ENCODE results near the gene HPCAL4. TPM values are rescaled to one million over a fixed set of nuclear protein-coding genes. Genes with fewer than 3 reads are reported as not detected.

HPCAL4 gene
- total and polyA plus RNA-seq, 9 of the 15 experiments (the other 6 are each of a cell fraction or from before 2014, with no cell fraction given), result 0.01 to 0.04 (median 0.04) TPM; not detected in 4

DNA sequence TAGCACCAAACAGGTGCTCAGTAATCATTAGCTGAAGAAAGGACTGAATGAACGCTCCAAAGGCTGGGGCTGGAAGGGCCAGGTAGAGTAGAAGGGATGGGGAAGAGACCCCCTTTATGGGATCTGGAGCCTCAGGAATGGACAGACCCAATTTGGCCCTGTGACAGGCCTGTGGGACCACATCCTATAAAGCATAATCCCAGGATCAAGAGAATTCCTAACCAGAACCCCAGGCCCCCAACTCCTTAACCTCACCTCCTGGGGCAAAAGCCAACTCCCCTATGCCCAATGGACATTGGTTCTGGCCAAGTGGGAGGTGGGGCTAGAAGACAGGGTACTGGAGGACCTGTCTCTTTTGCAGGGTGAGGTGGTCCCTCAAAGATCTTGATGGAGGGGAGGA, 9.2 kb downstream of the HPCAL4 start:
- H3K4me3 ChIP-seq, result no peak overlapping the region
- FAIRE-seq (no peak), DNase-seq (ENCODE audit: extremely low read depth in 1 of 4, low spot score in 3 of 4) (no peak), ATAC-seq (no peak)
- H3K79me2 ChIP-seq (ENCODE audit: control insufficient read depth, insufficient read depth, low read length), result no peaks in the 10 kb centered on the region
- no peak overlapping the region for H3K4me2 ChIP-seq (ENCODE audit: insufficient read depth, low read length)
- H3K27ac ChIP-seq (ENCODE audit: extremely low read depth, low read depth, low read length), result no peak overlapping the region
- H4K20me1 ChIP-seq (replicated peaks; ENCODE audit: control insufficient read depth, insufficient read depth, low read length), result no peaks in the 10 kb centered on the region
- WGBS (ENCODE audit: insufficient coverage, low coverage, missing lambda C conversion rate), result 4% methylated on average over 1 of the region's 1 CpG
- CTCF ChIA-PET (ENCODE audit: low intra/inter-chr PET ratio), result no interaction called here
- in situ Hi-C loops (cut with MboI), result no loop called here
- no TSS peak for BruUV-seq (replicated peaks)
- TF ChIP-seq, protein P1, sequence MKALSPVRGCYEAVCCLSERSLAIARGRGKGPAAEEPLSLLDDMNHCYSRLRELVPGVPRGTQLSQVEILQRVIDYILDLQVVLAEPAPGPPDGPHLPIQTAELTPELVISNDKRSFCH (CRISPR knock-in tag; IDR thresholded peaks at IDR 0.05), result no peak
- TF ChIP-seq, protein P1 (tag; IDR thresholded peaks at IDR 0.05), result no peak
- TF ChIP-seq, protein P2, sequence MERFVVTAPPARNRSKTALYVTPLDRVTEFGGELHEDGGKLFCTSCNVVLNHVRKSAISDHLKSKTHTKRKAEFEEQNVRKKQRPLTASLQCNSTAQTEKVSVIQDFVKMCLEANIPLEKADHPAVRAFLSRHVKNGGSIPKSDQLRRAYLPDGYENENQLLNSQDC (CRISPR knock-in tag; IDR thresholded peaks at IDR 0.05), result no peak
- TF ChIP-seq, protein P3, sequence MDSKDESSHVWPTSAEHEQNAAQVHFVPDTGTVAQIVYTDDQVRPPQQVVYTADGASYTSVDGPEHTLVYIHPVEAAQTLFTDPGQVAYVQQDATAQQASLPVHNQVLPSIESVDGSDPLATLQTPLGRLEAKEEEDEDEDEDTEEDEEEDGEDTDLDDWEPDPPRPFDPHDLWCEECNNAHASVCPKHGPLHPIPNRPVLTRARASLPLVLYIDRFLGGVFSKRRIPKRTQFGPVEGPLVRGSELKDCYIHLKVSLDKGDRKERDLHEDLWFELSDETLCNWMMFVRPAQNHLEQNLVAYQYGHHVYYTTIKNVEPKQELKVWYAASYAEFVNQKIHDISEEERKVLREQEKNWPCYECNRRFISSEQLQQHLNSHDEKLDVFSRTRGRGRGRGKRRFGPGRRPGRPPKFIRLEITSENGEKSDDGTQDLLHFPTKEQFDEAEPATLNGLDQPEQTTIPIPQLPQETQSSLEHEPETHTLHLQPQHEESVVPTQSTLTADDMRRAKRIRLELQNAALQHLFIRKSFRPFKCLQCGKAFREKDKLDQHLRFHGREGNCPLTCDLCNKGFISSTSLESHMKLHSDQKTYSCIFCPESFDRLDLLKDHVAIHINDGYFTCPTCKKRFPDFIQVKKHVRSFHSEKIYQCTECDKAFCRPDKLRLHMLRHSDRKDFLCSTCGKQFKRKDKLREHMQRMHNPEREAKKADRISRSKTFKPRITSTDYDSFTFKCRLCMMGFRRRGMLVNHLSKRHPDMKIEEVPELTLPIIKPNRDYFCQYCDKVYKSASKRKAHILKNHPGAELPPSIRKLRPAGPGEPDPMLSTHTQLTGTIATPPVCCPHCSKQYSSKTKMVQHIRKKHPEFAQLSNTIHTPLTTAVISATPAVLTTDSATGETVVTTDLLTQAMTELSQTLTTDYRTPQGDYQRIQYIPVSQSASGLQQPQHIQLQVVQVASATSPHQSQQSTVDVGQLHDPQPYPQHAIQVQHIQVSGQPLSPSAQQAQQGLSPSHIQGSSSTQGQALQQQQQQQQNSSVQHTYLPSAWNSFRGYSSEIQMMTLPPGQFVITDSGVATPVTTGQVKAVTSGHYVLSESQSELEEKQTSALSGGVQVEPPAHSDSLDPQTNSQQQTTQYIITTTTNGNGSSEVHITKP (IDR thresholded peaks at IDR 0.05; ENCODE audit: partially characterized antibody), result peak; percentile 92
- TF ChIP-seq PHTF2 (CRISPR knock-in tag; IDR thresholded peaks at IDR 0.05), result no peak
- H3K27me3 ChIP-seq (ENCODE audit: control insufficient read depth in 2 of 2, insufficient read depth in 2 of 2, low read length in 2 of 2), result peaks cover 33 to 60% of the 10 kb centered on the region in 2 experiments
- H3K36me3 ChIP-seq (ENCODE audit: control insufficient read depth, insufficient read depth, low read length), result no peaks in the 10 kb centered on the region
- H3K4me1 ChIP-seq (replicated peaks in 1 of 2; ENCODE audit: control insufficient read depth in 2 of 2, insufficient read depth in 2 of 2, low read length in 2 of 2), result peaks cover 5 to 9% of the 10 kb centered on the region in 2 experiments
- H3K9ac ChIP-seq (ENCODE audit: insufficient read depth in 1 of 2, low read depth in 2 of 2, low read length in 2 of 2), result no peak overlapping the region
- no peaks in the 10 kb centered on the region for H3K9me1 ChIP-seq (ENCODE audit: control insufficient read depth, insufficient read depth, low read length)
- no peaks in the 10 kb centered on the region for H3K9me3 ChIP-seq (replicated peaks; ENCODE audit: control insufficient read depth, insufficient read depth, low read depth, low read length)
- intact Hi-C loops (cut with micrococcal nuclease), result no loop called here
- no peak overlapping the region for H2AFZ ChIP-seq (ENCODE audit: low read depth, low read length)
- POLR2A ChIA-PET, result interaction anchor here (1.0 to 1.2 kb wide), 2 partner anchors 9 to 11 kb away, joined by 3 read pairs; partner anchors contain the start of gene NT5C1A
